Pancreas (tissue), 10 donors: ENCODE data around the gene LARGE2. TPM values are rescaled to one million over a fixed set of nuclear protein-coding genes. Genes with fewer than 3 reads are reported as not detected.

Experiments
- ATAC-seq, 4 donors: fragments of 200-7000 bp; cut with Tn5 transposase; one replicate each; pipeline versions ENCODE4 v1.8.0 to v1.9.1; 2020; ENCODE audit warnings: mild to moderate bottlenecking in 4 of 4, moderate library complexity in 4 of 4
- DNase-seq, 6 donors: peaks; one replicate each; pipeline ENCODE4 v3.0.0-alpha.2; 2020
- FAIRE-seq: peaks from 2 replicates; lab custom pipeline; 2012; peaks lifted over from hg19 to GRCh38; lab: Jason Lieb, UNC
- H3K27ac ChIP-seq, 4 donors: fragments of 200-600 bp; sonication (generic); 1 replicate in 3 of 4; 2 replicates in 1 of 4; pipeline versions ENCODE4 v1.5.0 to v1.8.0; 2020
- H3K27me3 ChIP-seq, 4 donors: fragments of 200-600 bp; one replicate each; pipeline ENCODE4 v1.8.0; 2021
- H3K36me3 ChIP-seq, 3 donors: fragments of 200-600 bp; sonication (generic) in 1 of 3; one replicate each; pipeline versions ENCODE4 v1.5.0 to v1.8.0; 2020 to 2021
- H3K4me1 ChIP-seq, 3 donors: fragments of 200-600 bp; one replicate each; pipeline ENCODE4 v1.8.0; 2021
- H3K4me3 ChIP-seq, 4 donors: fragments of 200-600 bp; sonication (generic) in 2 of 4; one replicate each; pipeline versions ENCODE4 v1.5.0 to v1.8.0; 2020 to 2021
- H3K9me3 ChIP-seq, 4 donors: fragments of 200-600 bp; one replicate each; pipeline ENCODE4 v1.8.0; 2021
- CTCF ChIP-seq, 4 donors: fragments of 200-600 bp; sonication (generic) in 3 of 4; IDR thresholded peaks; one replicate each; pipeline versions ENCODE4 v1.5.0 to v1.8.0; 2021; ENCODE audit warnings: antibody characterized with exemption in 4 of 4
- WGBS, 2 donors: extraction: QIAGEN DNeasy Blood & Tissue Kit; methylation state at CpG; one replicate each; pipeline ENCODE4 v1.1.7; 2013; 5-methylcytosine and 5-hydroxymethylcytosine counted together
- intact Hi-C, 3 donors: fragments of 100-400 bp; cut with DNase I; formaldehyde crosslinking; loops; one replicate each; pipeline versions ENCODE4 v1.11.1 to v1.14.2; 2022
- polyA plus RNA-seq, 2 donors: library from polyadenylated mRNA; stranded (reverse); fragments of 200-250 nt; gene quantifications; one replicate each; pipeline ENCODE4 v1.2.3, GENCODE V29; 2013
- total RNA-seq, 6 donors: library from RNA; stranded (reverse); fragmentation: NEBNext Ultra II Directional in 4 of 6; extraction: Animal tissue kit (Norgen Biotek cat#: 25700) in 4 of 6; gene quantifications; one replicate each; pipeline versions ENCODE4 v1.2.1 to v1.2.4, GENCODE V29; 2021 to 2023
- donor health status: healthy with polysubstance abuse.
- donor health status: DM: no; HTN: no; CAD: no; lungs with moderate emphysema.
- donor health status: DM: no; HTN: no; CAD: no.
- donor health status: control.
- donor health status: control.
- donor health status: Bipolar disorder and iron deficiency.
- donor health status: DM: yes; HTN: yes; CAD: no.
- donor health status: DM: no; HTN: no; CAD: no.
- donor health status: DM: no; HTN: no; CAD: no.
- donor health status: DM: yes; HTN: yes; CAD: no.

Gene LARGE2
- total and polyA plus RNA-seq, 8 donors = 9.0 to 48.4 (median 18.2) TPM

- Histone ChIP-seq H3K27ac (no peak overlapping the region), H3K4me3 (no peak overlapping the region), H3K4me1 (no peaks in the 10 kb centered on the region), H3K36me3 (peaks cover 0 to 29% (median 0%) of the 10 kb centered on the region in 3 donors), H3K9me3 (no peaks in the 10 kb centered on the region), H3K27me3 (no peaks in the 10 kb centered on the region)
- no peak for FAIRE-seq
- intact Hi-C loops = no loop called here
- 93 to 98% methylated on average over 1 of the region's 1 CpG for WGBS, 2 donors
- ATAC-seq = no peak
- DNase-seq = no peak
- no peak for TF ChIP-seq CTCF (IDR thresholded peaks at IDR 0.05)
These were observed 52.4 kb downstream of the LARGE2 start for GRCh38 chr11:45974806-45975205.

Other genes starting within 250 kb of the LARGE2 start
- 10 to 100 TPM in 2 of 6 donors, 1 to 10 TPM in 4; 5.4 to 14.2 (median 7.9) TPM for gene SLC35C1, start 117.5 kb upstream of the LARGE2 start, total RNA-seq
- gene SLC35C1, start 117.5 kb upstream of the LARGE2 start, polyA plus RNA-seq = 1 to 10 TPM; 6.3 to 7.6 TPM
- 10 to 100 TPM; 15.3 to 29.4 (median 20.7) TPM for gene CRY2, start 75.2 kb upstream of the LARGE2 start, total RNA-seq
- 10 to 100 TPM; 16.0 to 28.5 TPM for gene CRY2, start 75.2 kb upstream of the LARGE2 start, polyA plus RNA-seq
- gene MAPK8IP1, start 37.0 kb upstream of the LARGE2 start, total RNA-seq = 10 to 100 TPM; 21.3 to 49.7 (median 40.6) TPM
- gene MAPK8IP1, start 37.0 kb upstream of the LARGE2 start, polyA plus RNA-seq = 10 to 100 TPM; 22.5 to 31.6 TPM
- under 1 TPM in 5 of 6 donors, not detected in 1; 0.28 to 0.66 (median 0.40) TPM for gene FREY1, start 15.4 kb upstream of the LARGE2 start, total RNA-seq
- gene FREY1, start 15.4 kb upstream of the LARGE2 start, polyA plus RNA-seq = 1 to 10 TPM in 1 of 2 donors, under 1 TPM in 1; 0.12 to 1.3 TPM
- gene PEX16, start 4.8 kb upstream of the LARGE2 start, total RNA-seq = 10 to 100 TPM; 18.6 to 26.8 (median 23.6) TPM
- 10 to 100 TPM; 39.2 to 44.3 TPM for gene PEX16, start 4.8 kb upstream of the LARGE2 start, polyA plus RNA-seq
- 10 to 100 TPM; 11.8 to 30.3 (median 14.9) TPM for gene PHF21A, start 198.8 kb downstream of the LARGE2 start, total RNA-seq
- gene PHF21A, start 198.8 kb downstream of the LARGE2 start, polyA plus RNA-seq = 10 to 100 TPM; 11.4 to 13.1 TPM